Measurements from ENCODE around the gene ANXA2.
"Not testable (repeated sequence)": the region's sequence is repeated elsewhere in the genome, so short reads cannot be mapped to it uniquely, and the experiment has no call there.

Gene ANXA2

GRCh38 chr15:60408463-60408981 lies 10.7 kb upstream of the ANXA2 start:
- no peak for DNase-seq

- no peak for DNase-seq
These were observed 9.6 kb upstream of the ANXA2 start for GRCh38 chr15:60407415-60407805.

DNA sequence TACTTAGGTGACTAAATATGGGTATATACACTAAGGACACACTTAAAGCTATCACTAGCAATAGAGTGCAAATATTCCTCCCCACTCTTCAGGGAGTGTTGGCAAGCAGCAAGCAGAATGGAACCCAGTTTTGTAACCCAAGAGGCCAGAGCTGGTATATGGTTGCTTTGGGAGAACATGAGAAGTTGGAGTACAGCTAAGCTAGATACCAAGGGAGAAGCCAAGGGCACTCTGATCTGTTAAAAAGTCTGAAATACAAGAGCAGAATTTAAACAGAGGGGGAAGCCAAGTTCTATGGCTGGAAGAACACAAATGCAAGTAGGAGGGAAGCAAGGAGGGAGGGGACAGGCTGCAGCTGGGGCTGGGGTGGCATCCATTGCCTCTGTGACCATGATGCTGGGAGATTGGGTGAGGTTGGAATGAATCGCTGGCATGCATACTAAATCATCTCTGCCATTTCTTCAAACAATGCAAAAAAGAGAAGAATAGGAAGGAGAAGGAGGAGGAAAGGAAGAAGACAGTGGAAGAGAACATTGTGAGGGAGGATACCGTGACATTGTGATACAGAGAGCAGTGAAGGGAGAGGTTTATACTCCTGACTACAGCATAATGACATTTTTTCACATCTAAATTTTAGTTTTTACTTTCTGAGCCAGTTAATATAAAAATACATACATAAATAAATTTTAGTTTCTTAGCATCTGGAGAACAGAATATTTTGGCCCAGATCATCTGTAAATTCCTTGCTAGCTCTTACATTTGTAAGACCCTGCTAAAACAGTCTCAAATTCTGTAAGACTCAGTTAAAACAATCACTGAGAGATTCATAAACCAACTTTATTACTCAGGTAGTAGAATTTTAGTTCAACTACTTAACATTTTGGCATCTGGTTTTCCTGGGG lies 9.0 kb upstream of the ANXA2 start:
- DNase-seq: no peak

DNA sequence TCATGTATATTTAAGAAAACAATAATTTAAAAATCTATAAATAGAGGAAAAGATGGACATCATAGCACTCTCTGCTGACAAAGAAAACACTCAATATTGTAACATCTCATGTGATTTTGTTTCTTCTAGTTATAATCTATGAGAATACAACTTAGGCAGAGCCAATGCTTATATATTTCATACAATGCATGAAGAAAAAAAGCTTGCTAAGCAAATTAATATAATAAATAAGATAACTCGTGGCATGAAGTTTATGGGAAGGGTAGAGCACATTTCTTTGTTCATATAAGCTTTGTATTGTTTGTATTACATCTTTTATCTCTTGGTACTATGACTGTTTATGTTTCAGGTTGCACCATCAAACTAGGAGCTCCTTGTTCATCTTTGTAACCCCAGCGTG lies 7.6 kb upstream of the ANXA2 start:
- DNase-seq: no peak

DNA sequence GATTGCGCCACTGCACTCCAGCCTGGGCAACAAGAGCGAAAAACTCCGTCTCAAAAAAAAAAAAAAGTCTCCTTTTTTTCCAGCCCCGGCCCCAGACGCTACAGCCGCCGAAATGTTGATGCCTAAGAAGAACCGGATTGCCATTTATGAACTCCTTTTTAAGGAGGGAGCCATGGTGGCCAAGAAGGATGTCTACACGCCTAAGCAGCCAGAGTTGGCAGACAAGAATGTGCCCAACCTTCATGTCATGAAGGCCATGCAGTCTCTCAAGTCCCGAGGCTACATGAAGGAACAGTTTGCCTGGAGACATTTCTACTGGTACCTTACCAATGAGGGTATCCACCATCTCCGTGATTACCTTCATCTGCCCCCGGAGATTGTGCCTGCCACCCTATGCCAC lies 6.6 kb upstream of the ANXA2 start:
- DNase-seq: not testable (repeated sequence)

GRCh38 chr15:60400944-60401343 lies 3.2 kb upstream of the ANXA2 start:
- no peak for DNase-seq

- no peak for DNase-seq
These were observed 2.1 kb upstream of the ANXA2 start for GRCh38 chr15:60399931-60400330.

- no peak for DNase-seq
These were observed 1.6 kb upstream of the ANXA2 start for GRCh38 chr15:60399246-60399915.

DNA sequence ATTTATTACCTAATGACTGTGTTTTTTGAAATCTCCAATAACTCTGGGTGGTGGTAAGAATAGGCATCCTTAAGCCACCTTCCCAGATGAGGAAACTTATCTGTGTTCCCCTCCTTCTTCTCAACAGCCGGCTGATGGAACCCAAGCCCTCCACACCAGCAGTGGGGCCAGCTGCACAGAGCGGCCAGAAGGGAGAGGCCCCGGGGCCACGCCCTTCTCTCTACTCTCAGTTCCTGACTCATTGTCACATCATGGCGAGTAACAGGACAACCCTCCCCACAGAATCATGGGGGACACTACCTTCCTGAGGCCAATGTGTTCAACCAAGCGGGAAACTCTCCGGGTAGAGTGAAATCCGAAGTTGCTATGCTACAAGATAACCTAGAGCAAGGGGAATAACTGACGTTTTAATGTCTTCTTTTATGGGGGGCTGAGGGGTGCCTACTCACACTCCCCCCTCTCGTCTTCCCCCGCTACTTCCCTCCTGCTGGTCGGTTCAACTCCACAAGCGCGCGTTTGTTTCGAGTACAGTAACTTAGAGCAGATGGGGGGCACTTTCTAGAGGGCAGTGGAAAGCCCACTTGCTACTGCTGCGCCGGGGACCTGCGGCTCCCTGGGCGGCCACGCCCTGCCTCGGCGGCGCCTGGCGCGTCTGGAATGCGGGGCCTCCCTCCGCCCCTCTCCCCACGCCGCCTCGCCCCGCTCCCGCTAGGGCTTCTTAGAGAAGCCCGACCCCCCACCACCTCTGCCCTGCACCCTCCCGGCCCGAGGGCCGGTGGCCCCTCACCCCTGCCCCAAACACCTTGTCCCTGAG lies 621 bp downstream of the ANXA2 start:
- DNase-seq: no peak

- DNase-seq: no peak
These were observed 1.2 kb downstream of the ANXA2 start for GRCh38 chr15:60396560-60396957.

- no peak for DNase-seq
These were observed 1.7 kb downstream of the ANXA2 start for GRCh38 chr15:60396100-60396499.

- no peak for DNase-seq
These were observed 2.3 kb downstream of the ANXA2 start for GRCh38 chr15:60395276-60396011.

DNA sequence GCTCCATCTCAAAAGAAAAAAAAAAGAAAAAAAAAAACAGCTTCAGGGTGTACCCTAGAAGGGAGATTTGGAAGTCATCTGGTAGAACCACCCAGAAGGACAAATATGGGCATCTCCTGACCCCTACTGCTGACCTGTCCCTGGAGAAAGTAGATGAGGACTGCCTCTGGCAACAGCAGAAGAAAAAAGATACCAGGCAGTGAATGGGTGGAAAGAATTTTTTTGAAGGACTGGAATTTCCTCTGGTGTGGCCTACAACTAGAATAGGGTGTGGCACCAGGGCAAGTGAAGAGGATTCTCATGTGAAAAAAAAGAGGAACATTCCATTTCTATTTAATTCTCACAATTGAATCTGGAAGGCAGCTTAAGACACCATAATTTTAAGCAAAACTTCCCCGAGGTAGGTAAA lies 3.1 kb downstream of the ANXA2 start:
- DNase-seq: no peak

- DNase-seq: peak; percentile 32
These were observed 4.6 kb downstream of the ANXA2 start for GRCh38 chr15:60392986-60393790.

DNA sequence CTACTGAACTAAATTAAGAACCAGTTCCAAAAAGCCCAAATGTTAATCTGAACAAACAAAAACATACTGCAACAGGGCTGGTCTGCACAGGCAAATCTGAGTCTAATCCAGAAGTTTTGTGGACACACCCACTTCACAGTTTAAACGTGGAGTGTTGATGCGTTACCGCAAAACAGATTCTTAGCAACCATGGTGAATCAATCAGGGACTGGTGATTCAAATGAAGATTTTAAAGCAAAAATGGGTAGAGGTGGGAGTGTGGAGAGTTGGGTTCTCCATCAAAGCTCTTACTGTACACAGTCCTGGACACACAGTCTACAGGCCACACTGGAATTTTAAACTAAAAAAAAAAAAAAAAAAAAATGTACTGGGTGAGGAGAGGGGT lies 5.2 kb downstream of the ANXA2 start:
- no peak for DNase-seq

GRCh38 chr15:60391722-60392315 lies 6.0 kb downstream of the ANXA2 start:
- DNase-seq: no peak

DNA sequence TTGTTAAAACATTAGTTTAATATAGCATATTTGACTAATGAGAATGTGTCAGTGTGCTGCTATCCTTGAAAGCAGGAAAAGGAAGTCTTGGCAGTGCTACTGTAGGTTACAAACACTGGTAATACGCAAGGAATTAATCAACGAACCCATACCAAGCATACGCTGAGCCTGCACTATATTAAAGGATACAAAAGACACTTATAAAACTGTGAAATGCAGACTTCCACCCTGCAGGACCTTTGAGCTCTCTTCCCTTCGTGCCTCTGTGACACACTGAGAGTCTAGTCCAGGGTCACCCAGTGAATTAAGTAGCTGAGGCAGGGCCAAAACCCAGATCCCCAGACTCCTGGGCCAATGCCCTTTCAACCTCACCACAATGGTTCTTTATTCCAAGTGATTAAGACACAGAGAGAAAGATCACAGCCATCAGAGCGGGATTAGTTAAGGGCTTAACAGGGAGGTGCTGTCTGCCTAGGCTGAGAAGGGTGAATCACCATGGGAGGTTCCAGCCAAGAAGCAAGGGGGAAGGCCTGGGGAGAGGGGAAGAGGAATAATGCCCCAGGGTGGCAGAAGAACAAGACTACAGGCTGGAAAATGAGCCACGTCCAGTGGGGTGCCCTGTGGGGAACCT lies 6.8 kb downstream of the ANXA2 start:
- DNase-seq: no peak

DNA sequence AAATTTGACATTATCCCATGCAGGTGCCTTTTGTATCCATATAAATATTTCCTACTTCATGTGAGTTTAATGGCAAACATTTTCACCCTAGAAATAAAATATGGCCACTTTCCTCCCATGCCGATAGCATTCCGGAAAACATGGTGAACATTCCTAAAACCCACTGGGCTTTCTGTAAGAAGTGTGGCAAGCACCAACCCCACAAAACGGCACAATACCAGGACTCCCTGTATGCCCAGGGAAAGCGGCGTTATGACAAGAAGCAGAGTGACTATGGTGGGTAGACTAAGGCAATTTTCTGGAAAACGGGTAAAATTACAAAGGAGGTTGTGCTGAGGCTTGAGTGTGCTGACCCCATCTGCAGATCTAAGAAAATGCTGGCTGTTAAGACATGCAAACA lies 7.6 kb downstream of the ANXA2 start:
- DNase-seq: no peak

- no peak for DNase-seq
These were observed 8.3 kb downstream of the ANXA2 start for GRCh38 chr15:60389261-60390077.

DNA sequence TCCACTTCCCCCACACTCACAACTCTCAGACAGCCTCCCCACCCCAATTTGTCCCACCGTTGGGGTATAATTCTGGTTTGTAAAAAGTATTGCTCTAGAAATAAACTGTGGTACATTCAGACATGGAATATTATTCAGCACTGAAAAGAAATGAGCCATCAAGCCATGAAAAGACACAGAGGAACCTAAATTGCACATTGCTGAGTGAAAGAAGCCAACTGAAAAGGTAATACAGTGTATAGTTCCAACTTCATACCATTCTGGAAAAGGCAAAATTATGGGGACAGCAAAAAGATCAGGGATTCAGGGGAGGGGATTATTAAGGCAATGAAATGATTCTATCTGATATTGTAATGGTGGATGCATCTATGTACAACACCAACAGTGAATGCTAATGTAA lies 10.5 kb downstream of the ANXA2 start:
- no peak for DNase-seq
